Amygdala (tissue), 56 donors: ENCODE data around the gene GLP1R.
"Not testable (repeated sequence)": the region's sequence is repeated elsewhere in the genome, so short reads cannot be mapped to it uniquely, and the experiment has no call there.

Experiments
- DNase-seq, 56 donors: peaks; one replicate each; lab custom pipeline; 2025; lab: John Stamatoyannopoulos, UW

GLP1R gene

GRCh38 chr6:39114704-39115599 lies 66.4 kb downstream of the GLP1R start, which contains the start of gene SAYSD1:
Gene SAYSD1, minus strand, starts transcription at chr6:39115186. Its CDS starts 97 bp downstream, at chr6:39115089.
- peak; percentile 44 to 93 (median 79) for DNase-seq

GRCh38 chr6:39118921-39119320 lies 70.3 kb downstream of the GLP1R start:
- no peak for DNase-seq

- DNase-seq: no peak
Measured at GRCh38 chr6:39124114-39124513, 75.5 kb downstream of the GLP1R start.

- DNase-seq: no peak
Measured at GRCh38 chr6:39128106-39128505, 79.5 kb downstream of the GLP1R start.

- no peak for DNase-seq
Measured at GRCh38 chr6:39128832-39129231, 80.3 kb downstream of the GLP1R start.

GRCh38 chr6:39130691-39131090 lies 82.1 kb downstream of the GLP1R start:
- no peak for DNase-seq

- DNase-seq: not testable (repeated sequence)
Measured at GRCh38 chr6:39134761-39135160, 86.2 kb downstream of the GLP1R start.

GRCh38 chr6:39136207-39136606 lies 87.6 kb downstream of the GLP1R start:
- not testable (repeated sequence) for DNase-seq

GRCh38 chr6:39137245-39137644 lies 88.7 kb downstream of the GLP1R start:
- no peak for DNase-seq
